K562 (cell line): ENCODE measurements around the gene DEDD2. TPM values are rescaled to one million over a fixed set of nuclear protein-coding genes. Genes with fewer than 3 reads are reported as not detected.
A peak's percentile ranks its signal among the peaks of the same experiment; 100 is the strongest.

Experiments used
- EP300 ChIP-seq: IDR thresholded peaks from 2 replicates; pipeline ENCODE4 v1.6.1; 2012; ENCODE audit warnings: low read length, improper control_type of control experiment
- HEY1 ChIP-seq: fragments of 250-450 bp; sonication (Bioruptor Pico); IDR thresholded peaks from 2 replicates; pipeline ENCODE4 v1.5.0; 2020; ENCODE audit warnings: mild to moderate bottlenecking, moderate library complexity, borderline replicate concordance
- MAFG ChIP-seq: fragments of 450-650 bp; conservative IDR thresholded peaks from 2 replicates; pipeline ENCODE4 v1.6.1; 2016; ENCODE audit warnings: missing genetic modification characterization, missing compliant biosample characterization
- MGA ChIP-seq: fragments of 450-650 bp; IDR thresholded peaks from 2 replicates; pipeline ENCODE4 v1.6.1; 2016; ENCODE audit warnings: mild to moderate bottlenecking, moderate library complexity
- ZBTB40 ChIP-seq, 2 experiments: fragments of 450-650 bp in 1 of 2; sonication (generic) in 1 of 2; formaldehyde crosslinking in 1 of 2; IDR thresholded peaks; 2 replicates each; pipeline versions ENCODE4 v1.7.1 to v1.9.0; 2016 to 2022; ENCODE audit warnings: inconsistent platforms in 1 of 2, mild to moderate bottlenecking in 1 of 2, missing genetic modification reagents in 1 of 2
- ZNF785 ChIP-seq: fragments of 250-450 bp; sonication (Bioruptor Pico); IDR thresholded peaks from 2 replicates; pipeline ENCODE4 v1.4.0; 2020; ENCODE audit warnings: mild to moderate bottlenecking
- polyA plus RNA-seq, 8 experiments: library from polyadenylated mRNA; depleted of rRNA in 4 of 8; stranded (reverse) in 5 of 8; unstranded in 3 of 8; fragments of >200 nt; fragmentation: Nextera tagmentation in 2 of 8; fragmentation: Illumina TruSeq in 1 of 8; extraction: Ambion mirVana in 2 of 8; extraction: Trizol in 1 of 8; gene quantifications; 2 replicates each; pipeline versions ENCODE4 v1.2.1 to v1.2.3, GENCODE V29; 2011 to 2014; ENCODE audit warnings: inconsistent platforms in 1 of 8, missing spikeins in 1 of 8
- total RNA-seq, 7 experiments: library from RNA; depleted of rRNA in 6 of 7; stranded (reverse); fragments of >200 nt in 6 of 7; fragmentation: Illumina TruSeq in 2 of 7; extraction: Trizol in 2 of 7; gene quantifications; 2 replicates each; pipeline versions ENCODE4 v1.2.1 to v1.2.3, GENCODE V29; 2011 to 2021; ENCODE audit warnings: low replicate concordance in 1 of 7

The DEDD2 gene
- total and polyA plus RNA-seq, 9 of the 15 experiments (the other 6 are each of a cell fraction or from before 2014, with no cell fraction given) = 4.3 to 43.0 (median 29.2) TPM

- no peak for TF ChIP-seq MGA
- TF ChIP-seq MAFG (tag) = no peak
- no peak for TF ChIP-seq HEY1
- 0 out of 2 replicates have a peak, but pooled peaks have one; percentile 2 for TF ChIP-seq EP300
- 0 out of 2 replicates have a peak, but pooled peaks have one; percentile 4 for TF ChIP-seq ZBTB40 (IDR thresholded peaks at IDR 0.05)
- no peak for TF ChIP-seq ZBTB40 (CRISPR knock-in tag; IDR thresholded peaks at IDR 0.05)
- TF ChIP-seq ZNF785 (CRISPR knock-in tag) = no peak
Measured at GRCh38 chr19:42200116-42200715, 17.3 kb downstream of the DEDD2 start (continued).
